ENCODE measurements around the gene ALOXE3. TPM values are rescaled to one million over a fixed set of nuclear protein-coding genes. Genes with fewer than 3 reads are reported as not detected.

ALOXE3 gene
- total RNA-seq, 1 donor: not detected

DNA sequence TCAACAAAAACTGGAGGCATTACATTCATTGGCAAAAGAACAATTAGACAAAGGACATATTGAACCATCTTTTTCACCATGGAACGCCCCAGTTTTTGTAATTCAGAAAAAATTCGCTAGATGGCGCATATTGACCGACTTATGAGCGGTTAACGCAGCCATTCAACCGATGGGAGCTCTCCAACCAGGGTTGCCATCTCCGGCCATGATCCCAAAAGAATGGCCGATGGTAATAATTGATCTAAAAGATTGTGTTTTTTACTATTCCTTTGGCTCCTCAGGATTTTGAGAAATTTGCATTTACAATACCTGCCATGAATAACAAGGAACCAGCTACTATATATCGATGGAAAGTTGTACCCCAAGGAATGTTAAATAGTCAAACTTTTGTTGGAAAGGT, 58.0 kb downstream of the ALOXE3 start:
- no peak overlapping the region for H3K4me3 ChIP-seq (ENCODE audit: low read depth, low read length)
- DNase-seq (ENCODE audit: low read depth): peak; percentile 72
- TF ChIP-seq, protein P1, sequence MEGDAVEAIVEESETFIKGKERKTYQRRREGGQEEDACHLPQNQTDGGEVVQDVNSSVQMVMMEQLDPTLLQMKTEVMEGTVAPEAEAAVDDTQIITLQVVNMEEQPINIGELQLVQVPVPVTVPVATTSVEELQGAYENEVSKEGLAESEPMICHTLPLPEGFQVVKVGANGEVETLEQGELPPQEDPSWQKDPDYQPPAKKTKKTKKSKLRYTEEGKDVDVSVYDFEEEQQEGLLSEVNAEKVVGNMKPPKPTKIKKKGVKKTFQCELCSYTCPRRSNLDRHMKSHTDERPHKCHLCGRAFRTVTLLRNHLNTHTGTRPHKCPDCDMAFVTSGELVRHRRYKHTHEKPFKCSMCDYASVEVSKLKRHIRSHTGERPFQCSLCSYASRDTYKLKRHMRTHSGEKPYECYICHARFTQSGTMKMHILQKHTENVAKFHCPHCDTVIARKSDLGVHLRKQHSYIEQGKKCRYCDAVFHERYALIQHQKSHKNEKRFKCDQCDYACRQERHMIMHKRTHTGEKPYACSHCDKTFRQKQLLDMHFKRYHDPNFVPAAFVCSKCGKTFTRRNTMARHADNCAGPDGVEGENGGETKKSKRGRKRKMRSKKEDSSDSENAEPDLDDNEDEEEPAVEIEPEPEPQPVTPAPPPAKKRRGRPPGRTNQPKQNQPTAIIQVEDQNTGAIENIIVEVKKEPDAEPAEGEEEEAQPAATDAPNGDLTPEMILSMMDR (IDR thresholded peaks at IDR 0.05; ENCODE audit: insufficient read depth, low read depth, low read length): peak; percentile 69

DNA sequence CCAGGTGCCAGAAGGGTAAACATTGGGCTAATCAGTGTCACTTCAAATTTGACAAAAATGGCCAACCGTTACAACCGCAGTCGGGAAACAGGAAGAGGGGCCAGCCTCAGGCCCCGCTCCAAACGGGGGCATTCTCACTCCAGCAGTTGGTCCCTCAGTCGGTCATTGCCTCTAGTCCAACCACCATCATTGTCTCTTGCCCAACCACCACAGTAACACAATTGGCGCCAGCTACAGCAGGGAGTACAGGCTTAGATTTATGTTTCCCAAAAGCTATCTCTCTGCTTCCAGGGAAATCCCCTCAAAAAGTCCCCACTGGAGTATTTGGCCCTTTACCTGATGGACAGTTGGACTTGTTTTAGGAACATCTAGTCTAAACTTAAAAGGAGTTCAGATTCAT, 59.2 kb downstream of the ALOXE3 start:
- DNase-seq (ENCODE audit: low read depth): no peak
- no peak overlapping the region for H3K4me3 ChIP-seq (ENCODE audit: low read depth, low read length)

DNA sequence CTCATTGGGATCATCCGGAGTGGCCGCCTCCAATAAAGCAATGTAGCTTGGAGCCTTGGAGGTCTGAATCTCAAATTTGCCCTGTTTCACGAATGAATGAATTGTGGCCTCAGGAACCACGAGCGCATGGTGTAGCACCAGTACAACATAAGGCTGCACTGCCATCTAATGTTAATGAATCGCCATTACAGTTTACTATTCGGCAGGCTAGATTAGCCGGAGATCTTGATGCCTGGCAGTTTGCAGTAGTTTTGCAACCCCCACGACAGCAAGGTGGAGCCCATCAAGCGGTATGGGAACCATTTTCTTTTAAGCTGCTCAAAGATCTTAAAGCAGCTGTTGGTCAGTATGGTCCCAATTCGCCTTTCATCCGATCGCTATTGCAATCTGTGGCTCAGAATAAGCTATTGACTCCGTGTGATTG, 60.6 kb downstream of the ALOXE3 start:
- H3K4me3 ChIP-seq (ENCODE audit: low read depth, low read length): peak overlapping the region; percentile 24
- TF ChIP-seq, protein P1 (IDR thresholded peaks at IDR 0.05; ENCODE audit: insufficient read depth, low read depth, low read length): peak; percentile 70
- peak; percentile 84 for DNase-seq (ENCODE audit: low read depth)

More for the DNA sequence above, 59.2 kb downstream of the ALOXE3 start:
- TF ChIP-seq, protein P1 (IDR thresholded peaks at IDR 0.05; ENCODE audit: insufficient read depth, low read depth, low read length): no peak

DNA sequence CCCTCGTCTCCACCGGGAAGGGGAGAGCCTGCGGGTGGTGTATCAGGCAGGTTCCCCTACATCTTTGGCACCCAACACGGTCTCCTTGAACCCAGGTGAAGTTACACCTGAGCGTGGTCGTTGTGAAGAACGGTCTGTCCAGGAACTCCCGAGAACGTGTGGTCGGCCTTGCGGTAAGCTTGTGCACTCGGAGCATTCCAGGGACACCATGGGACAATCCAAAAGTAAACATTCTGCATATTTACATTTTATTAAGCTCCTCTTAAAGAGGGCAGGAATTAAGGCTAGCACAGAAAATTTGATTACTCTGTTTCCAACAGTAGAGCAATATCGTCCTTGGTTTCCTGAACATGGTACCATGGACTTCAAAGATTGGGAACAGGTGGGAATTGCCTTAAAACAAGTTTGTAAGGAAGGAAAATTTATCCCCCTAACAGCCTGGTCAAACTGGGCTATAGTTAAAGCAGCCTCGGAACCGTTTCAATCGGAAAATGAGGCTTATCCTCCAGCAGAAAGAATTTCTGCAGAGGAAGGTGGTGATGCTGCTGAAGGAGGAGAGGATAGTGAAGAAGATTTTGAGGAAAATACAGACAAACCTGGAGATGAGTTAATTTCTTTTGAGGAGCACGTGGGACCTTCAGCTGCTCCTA, 61.2 kb downstream of the ALOXE3 start:
- H3K4me3 ChIP-seq (ENCODE audit: low read depth, low read length): no peak overlapping the region
- TF ChIP-seq, protein P1 (IDR thresholded peaks at IDR 0.05; ENCODE audit: insufficient read depth, low read depth, low read length): no peak
- peak; percentile 46 for DNase-seq (ENCODE audit: low read depth)

DNA sequence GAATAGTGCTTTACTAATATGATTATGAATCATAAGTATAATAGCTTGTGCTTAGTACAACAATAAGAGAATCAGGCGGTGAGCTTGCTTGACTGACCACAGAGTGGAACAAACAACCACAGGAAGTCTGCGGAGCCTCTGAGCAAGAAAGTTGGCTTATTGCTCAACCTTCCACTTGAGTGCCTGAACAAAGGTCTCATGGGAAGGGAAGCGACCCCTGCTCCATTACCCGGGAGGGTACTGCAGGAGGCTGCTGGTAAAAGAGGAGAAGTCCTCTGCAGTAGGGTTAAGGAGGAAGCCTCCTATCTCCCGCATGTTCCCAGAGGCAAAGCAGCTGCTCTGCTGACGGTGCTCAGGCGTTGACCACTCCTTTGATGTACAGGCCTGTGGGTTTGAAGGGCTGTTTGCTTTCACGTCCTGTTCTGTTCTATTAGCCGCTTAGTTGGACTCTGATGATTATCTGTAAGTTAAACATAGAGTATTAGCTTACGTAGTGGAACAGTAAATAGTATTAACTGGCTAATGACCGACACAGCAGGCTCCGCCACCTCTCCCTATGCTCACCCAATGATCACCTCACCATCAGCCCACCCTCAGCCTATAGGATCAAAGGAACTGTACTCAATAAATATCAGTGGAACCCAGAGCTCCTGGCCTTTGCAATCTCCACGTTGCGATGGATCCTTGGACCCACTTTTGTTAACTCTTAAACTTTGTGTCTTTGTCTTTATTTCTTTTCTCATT, 61.9 kb downstream of the ALOXE3 start:
- TF ChIP-seq, protein P1 (IDR thresholded peaks at IDR 0.05; ENCODE audit: insufficient read depth, low read depth, low read length): no peak
- peak; percentile 90 for DNase-seq (ENCODE audit: low read depth)

DNA sequence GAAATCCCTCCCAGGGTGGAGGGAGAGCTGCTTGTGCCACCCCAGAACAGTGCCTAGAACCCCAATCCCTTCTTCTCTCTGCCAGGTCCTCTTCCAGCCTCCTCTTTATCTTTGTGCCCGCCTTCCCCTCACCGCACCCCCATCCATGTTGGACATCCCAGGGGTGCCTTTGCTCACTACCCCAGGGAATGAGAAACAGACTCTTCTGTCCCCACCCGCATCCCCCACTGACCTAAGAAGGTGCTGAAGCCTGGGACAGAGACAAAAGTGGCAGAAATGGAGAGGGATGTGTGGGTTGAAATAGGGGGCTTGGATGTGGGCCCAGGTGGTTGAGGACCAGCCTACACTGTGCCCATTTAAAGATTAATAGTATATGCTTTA, 62.5 kb downstream of the ALOXE3 start:
- no peak for DNase-seq (ENCODE audit: low read depth)
- H3K4me3 ChIP-seq (ENCODE audit: low read depth, low read length): no peak overlapping the region
- TF ChIP-seq, protein P1 (IDR thresholded peaks at IDR 0.05; ENCODE audit: insufficient read depth, low read depth, low read length): no peak

More for the DNA sequence above, 61.9 kb downstream of the ALOXE3 start:
- H3K4me3 ChIP-seq (ENCODE audit: low read depth, low read length): no peak overlapping the region
